GM12865 (cell line): ENCODE data around the gene LSM2.
"Not testable (repeated sequence)": the region's sequence is repeated elsewhere in the genome, so short reads cannot be mapped to it uniquely, and the experiment has no call there.

Experiments
- DNase-seq: peaks from one replicate; pipeline ENCODE4 v3.0.0; 2010; ENCODE audit warnings: low read depth
- H3K4me3 ChIP-seq: 2 replicates; pipeline ENCODE4 v1.5.1; 2011; ENCODE audit warnings: mild to moderate bottlenecking, low read depth, low read length, control low read depth
- TF ChIP-seq, protein P1 (sequence below): IDR thresholded peaks from 2 replicates; pipeline ENCODE4 v1.5.1; 2011; ENCODE audit warnings: low read length, control low read depth, low read depth, inconsistent platforms; ENCODE audit not compliant: insufficient read depth; ENCODE audit errors: missing control alignments

Gene LSM2

DNA sequence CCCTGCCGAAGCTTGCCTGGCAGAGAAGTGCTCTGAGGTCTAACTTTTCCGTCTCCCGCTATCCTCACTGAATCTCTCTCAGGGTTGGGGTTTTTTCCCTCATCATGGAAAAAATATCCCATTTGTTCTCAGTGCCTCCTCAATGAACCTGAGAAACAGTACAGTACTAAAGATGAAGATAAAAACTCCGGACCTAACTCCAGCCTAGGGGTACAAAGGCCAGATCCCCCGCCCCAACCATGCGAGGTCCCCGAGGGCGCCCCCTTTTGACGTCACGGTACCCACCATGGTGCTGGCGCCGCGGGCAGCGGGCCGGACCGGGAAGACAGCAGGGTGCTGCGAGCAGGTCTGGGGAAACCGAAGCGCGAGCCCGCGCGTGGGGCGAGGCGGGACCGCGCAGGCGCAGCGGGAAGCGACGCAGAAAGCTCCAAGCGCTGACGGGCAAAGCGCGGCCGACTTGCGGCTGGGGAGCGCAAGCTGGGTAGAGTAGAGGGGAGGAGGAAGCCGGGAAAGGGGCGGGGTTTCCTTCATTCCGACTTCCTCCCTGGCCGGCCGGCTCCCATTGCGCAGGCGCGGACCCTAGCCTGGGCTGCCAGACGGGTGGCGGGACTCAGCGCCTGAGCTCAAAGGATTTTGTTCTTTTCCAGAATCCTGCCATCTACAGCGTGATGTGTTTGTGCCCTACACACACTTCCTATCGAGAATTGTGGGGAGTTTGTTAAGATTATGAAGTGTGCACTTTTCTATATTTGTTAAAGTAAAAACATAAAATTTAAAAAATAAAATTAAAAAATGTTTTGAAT lies at the start of gene LSM2:
TSS of gene LSM2 (minus strand) at position 497 of the 803 bp plus-strand sequence. CDS start at position 288, 209 bp downstream.
- H3K4me3 ChIP-seq = peak within 1 kb of the TSS; percentile 82
- peak; percentile 97 for DNase-seq

DNA sequence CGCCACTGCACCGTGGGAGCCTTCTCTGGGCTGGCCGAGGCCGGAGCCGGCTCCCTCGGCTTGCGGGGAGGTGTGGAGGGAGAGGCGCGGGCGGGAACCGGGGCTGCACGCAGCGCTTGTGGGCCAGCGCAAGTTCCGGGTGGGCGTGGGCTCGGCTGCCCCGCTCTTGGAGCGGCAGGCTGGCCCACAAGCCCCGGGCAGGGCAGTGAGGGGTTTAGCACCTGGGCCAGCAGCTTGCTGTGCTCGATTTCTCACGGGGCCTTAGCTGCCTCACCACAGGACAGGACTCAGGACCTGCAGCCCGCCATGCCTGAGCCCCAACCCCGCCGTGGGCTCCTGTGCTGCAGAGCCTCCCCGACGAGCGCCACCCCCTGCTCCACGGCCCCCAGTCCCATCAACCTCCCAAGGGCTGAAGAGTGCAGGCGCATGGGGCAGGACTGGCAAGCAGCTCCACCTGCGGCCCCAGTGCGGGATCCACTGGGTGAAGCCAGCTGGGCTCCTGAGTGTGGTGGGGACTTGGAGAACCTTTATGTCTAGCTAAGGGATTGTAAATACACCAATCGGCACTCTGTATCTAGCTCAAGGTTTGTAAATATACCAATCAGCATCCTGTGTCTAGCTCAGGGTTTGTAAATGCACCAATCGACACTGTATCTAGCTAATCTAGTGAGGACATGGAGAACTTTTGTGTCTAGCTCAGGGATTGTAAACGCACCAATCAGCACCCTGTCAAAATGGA lies 45.4 kb upstream of the LSM2 start:
- not testable (repeated sequence) for DNase-seq, H3K4me3 ChIP-seq

More for the DNA sequence above, at the start of gene LSM2:
- TF ChIP-seq, protein P1, sequence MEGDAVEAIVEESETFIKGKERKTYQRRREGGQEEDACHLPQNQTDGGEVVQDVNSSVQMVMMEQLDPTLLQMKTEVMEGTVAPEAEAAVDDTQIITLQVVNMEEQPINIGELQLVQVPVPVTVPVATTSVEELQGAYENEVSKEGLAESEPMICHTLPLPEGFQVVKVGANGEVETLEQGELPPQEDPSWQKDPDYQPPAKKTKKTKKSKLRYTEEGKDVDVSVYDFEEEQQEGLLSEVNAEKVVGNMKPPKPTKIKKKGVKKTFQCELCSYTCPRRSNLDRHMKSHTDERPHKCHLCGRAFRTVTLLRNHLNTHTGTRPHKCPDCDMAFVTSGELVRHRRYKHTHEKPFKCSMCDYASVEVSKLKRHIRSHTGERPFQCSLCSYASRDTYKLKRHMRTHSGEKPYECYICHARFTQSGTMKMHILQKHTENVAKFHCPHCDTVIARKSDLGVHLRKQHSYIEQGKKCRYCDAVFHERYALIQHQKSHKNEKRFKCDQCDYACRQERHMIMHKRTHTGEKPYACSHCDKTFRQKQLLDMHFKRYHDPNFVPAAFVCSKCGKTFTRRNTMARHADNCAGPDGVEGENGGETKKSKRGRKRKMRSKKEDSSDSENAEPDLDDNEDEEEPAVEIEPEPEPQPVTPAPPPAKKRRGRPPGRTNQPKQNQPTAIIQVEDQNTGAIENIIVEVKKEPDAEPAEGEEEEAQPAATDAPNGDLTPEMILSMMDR = peak; percentile 12

DNA sequence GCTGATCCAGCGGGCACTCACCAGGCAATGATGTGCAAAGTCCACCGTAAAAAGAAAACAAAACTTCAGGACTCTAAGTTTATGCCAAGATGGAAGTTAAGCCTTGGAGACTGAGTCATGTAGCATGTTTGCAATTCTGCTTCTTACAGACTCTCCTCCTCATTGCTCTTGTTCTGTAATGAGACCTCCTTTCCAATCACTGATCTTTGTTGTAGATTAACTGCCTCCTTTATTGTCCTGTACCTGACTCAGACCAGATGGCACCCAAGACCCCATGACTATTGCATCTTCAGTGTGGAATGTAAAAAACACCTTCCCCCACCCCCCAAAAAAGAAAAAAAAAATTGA lies 44.7 kb upstream of the LSM2 start:
- H3K4me3 ChIP-seq = no peak overlapping the region
- no peak for DNase-seq
- TF ChIP-seq, protein P1 = no peak

DNA sequence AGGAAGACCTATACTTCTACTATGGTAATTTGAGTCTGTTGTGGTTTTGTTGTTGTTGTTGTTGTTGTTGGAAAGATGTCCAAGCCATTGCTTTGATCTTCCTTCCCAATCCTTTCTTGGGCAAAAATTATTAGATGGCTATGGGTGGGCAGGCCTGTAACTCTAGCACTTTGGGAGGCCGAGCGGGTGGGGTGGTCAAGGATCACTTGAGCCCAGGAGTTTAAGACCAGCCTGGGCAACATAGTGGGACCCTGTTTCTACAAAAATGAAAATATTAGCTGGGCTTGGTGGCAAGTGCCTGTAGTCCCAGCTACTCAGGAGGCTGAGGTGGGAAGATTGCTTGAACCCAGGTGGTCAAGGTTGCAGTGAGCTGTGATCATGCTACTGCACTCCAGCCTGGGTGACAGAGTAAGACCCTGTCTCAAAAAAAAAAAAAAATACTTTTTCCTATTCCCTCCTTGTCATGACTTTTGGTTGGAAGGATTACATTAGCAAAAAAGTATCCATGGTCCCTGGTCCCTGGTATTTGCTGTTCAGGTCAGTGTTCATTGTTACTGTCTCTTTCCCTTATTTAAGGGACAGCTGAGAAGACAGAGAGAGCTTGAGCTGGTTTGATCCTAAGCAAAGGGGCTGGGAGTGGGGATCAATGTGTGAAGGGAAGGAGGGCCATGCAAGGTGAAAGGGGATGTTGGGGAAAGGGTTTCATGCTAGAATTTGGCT lies 44.2 kb upstream of the LSM2 start:
- TF ChIP-seq, protein P1 = no peak
- no peak overlapping the region for H3K4me3 ChIP-seq
- no peak for DNase-seq

DNA sequence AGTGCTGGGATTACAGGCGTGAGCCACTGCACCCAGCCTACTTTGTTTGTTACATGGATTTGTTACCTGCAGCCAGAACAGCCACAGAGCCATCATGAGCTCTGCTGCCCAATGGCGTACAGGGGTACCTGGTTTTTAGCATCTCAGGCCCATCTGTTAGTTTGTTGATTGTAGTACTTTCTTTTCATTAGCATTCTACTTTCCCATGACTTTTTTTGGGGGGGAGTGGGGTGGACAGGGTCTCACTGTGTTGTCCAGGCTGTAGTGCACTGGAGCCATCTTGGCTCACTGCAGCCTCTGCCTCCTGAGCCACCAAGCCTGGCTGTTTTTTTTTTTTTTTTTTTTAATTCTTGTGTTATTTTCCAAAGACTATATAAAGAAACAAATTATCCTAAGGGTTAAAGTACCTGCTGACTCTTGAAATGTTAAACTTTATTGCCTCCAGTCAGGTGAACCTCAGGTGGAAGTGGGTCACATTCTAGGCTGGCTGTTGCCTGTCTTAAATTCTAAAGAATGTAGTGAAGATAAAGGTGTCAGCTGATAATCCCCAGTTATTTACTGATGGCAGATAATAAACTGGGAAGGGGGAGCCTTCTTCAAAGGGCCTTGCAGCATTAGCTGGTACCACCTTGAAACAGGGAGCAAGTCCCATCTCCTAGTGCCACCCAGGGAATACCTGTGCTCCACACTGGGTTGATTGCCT lies 40.7 kb upstream of the LSM2 start:
- TF ChIP-seq, protein P1 = no peak
- H3K4me3 ChIP-seq = no peak overlapping the region
- no peak for DNase-seq

DNA sequence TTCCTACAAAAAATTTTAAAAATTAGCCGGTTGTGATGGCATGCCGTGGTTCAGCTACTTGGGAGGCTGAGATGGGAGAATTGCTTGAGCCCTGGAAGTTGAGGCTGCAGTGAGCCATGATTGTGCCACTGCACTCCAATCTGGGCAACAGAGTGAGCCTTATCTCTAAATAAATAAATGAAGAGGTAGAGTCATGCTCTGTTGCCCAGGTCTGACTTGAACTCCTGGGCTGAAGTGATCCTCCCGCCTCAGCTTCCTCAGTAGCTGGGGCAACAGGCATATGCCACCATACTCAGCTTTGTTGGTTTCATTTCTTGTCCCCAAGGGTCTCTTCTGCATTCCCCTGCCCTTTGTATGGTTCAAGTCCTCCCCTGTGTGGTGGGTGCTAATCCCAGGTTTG lies 37.7 kb upstream of the LSM2 start:
- DNase-seq = no peak
- no peak overlapping the region for H3K4me3 ChIP-seq
- TF ChIP-seq, protein P1 = no peak
